Posterior vena cava (tissue), 2 donors: Measurements from ENCODE around the gene PCLO. TPM values are rescaled to one million over a fixed set of nuclear protein-coding genes. Genes with fewer than 3 reads are reported as not detected.
"Not testable (repeated sequence)": the region's sequence is repeated elsewhere in the genome, so short reads cannot be mapped to it uniquely, and the experiment has no call there.

Experiments
- DNase-seq: peaks from one replicate; pipeline ENCODE4 v3.0.0-alpha.2; 2020; ENCODE audit warnings: low spot score
- intact Hi-C, 2 donors: fragments of 100-400 bp; cut with DNase I; formaldehyde crosslinking; loops; one replicate each; pipeline versions ENCODE4 v1.14.1 to v1.14.2; 2022 to 2023
- total RNA-seq, 2 donors: library from RNA; stranded (reverse); fragmentation: NEBNext Ultra II Directional; extraction: Animal tissue kit (Norgen Biotek cat#: 25700); gene quantifications; one replicate each; pipeline ENCODE4 v1.2.1, GENCODE V29; 2021
- donor health status: DM: yes; HTN: yes; CAD: no.
- donor health status: DM: yes; HTN: yes; CAD: no.

The PCLO gene
- total RNA-seq, 2 donors from 2014 or later: 0.62 to 1.2 TPM

DNA sequence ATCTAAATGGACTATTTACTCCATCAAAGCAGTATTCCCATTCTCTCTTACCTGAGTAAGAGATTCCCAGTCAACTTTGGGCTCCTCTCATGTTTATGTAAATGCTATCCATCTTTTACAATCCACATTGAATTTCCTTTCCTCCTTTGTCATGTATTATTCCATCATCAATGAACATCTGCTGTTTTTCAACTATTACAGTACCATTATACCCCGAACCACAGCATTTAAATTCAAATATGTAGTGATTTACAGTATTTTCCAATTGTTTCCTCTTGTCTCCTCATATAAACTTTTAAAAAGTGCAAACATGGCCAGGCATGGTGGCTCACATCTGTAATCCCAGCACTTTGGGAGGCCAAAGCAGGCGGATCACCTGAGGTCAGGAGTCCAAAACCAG, 20.3 kb downstream of the PCLO start:
- DNase-seq: no peak
- intact Hi-C loops: no loop called here

DNA sequence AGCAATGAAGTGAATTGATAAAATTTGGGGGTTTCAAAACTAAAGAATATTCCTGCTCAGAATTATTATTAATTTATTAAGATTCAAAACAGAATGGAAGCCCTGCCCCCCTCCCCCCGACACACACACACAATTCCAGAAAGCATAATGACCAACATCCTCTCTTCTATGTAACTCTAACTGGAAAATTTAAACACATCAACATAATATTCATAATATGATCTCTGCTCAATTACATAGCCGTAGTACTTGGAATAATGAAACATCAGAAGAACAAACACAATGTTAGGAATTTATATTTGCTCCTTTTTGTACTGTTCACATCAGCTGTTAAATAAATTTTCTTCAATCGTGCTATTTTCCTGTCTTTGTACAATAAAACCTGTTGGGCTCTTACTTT, 20.8 kb downstream of the PCLO start:
- no peak for DNase-seq
- intact Hi-C loops: no loop called here

DNA sequence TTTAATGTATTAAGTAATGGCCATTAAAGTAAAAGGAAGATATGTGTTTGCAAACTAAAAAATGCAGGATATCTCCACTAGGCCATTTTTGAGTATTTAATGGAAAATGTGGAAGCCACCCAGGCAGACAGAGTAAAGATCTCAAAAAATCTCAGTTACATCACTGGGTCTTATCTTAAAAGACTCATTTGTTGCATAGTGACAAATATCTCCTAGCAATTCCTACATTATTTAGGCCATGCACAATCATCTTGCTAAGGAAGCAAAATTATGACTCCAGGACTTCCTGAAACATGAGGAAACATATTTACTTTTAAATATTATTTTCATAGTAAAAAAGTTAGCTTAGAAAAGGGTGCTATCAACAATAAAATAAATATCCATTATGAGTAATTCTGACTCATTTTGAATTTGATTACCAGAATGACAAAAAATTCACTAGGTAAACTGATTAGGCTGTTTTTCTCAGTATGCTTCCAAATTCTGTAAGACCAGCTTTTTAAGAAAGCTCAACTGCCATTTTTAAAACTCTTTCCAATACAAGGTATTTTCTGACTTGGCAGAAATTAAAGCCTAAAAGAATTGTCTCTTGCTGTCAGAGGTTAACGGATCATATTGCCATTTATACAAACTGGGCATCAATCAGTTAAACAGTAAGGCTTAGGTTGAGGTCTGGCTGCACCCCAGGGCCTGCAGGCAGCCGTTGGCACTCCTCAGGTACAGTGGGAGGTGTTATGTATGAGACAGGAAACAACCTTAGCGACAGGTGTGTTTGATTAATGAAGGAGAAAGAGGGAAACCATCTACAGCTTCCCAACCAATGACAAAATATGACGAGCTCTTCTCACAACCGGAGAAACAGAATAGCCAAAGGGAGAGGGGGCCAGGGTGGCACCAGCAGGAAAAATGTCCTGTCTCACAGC, 31.8 kb downstream of the PCLO start:
- no peak for DNase-seq
- intact Hi-C loops: no loop called here

DNA sequence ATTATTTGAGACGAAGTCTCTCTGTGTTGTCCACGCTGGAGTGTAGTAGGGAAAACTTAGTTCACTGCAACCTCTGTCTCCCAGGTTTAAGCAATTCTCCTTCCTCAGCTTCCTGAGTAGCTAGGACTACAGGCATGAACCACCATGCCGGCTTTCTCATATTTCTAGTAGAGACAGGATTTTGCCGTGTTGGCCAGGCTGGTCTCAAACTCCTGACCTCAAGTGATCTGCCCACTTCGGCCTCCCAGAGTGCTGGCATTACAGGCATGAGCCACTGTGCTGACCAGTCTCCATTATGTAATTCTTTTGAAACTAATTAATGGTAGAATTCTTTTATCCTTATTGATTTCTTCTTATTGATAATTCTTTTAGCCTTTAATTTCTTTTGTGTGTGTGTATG, 32.5 kb downstream of the PCLO start:
- no peak for DNase-seq
- intact Hi-C loops: no loop called here

DNA sequence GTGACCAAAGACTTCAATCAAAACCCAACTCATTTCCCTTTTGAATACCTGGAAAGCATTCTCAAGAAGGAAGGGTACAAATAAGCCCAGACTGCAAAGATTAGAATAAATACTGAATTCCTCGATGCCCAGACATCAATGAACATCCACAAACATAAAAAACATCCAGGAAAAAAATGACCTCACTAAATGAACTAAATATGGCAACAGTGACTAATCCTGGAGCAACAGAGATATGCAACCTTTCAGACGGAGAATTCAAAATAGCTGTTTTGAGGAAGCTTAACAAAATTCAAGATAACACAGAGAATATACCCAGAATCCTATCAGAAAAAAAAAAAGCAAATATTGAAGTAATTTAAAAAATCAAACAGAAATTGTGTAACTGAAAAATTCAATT, 43.2 kb downstream of the PCLO start:
- DNase-seq: no peak
- intact Hi-C loops: no loop called here

DNA sequence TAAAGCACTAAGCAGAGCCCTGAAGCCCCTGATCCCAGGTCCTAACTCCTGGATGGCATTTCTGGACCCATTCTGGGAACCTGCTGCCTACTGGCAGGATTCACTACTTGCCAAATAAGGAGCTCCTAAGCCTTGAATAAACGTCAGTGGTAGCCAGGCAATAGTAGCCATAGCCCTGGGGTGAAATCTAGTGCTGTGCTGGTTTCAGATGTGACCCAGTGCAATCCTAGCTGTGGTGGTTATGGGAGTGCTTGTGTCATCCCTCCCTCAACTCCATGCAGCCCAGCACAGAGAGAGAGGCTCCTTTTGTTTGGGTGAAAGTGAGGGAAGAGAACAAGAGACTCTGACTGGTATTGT, 43.7 kb downstream of the PCLO start:
- intact Hi-C loops: no loop called here

DNA sequence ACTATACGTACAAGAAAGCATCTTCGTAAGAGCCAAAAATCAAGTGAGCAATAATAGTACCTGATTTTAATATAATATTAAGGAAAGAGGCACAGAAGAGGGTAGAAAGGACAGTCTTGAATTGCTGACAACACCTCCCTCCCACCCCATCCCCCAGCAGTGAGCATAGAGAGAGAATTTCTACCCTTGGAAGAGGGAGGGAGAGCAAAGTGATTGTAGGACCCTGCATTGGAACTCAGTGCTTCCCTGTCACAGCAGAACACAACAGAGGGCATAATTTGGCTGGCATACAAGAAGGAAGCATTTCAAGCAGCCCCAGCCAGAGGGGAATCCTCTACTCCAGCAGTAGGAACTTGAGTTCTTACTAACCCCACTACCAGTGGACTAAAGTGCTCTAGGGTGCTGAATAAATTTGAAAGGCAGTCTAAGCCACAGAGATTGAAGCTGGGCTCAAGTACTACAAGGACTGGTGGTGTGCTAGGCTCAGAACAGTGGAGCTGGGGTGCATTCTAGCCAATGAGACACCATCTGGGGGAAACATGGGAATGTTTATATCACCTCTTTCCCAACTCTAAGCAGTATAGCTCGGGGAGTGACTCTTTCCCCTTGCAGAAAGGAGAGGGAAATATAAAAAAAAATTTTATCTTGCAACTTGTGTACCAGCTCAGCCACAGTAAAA, 44.2 kb downstream of the PCLO start:
- intact Hi-C loops: no loop called here
- DNase-seq: no peak

More for the DNA sequence above, 43.7 kb downstream of the PCLO start:
- DNase-seq: no peak

DNA sequence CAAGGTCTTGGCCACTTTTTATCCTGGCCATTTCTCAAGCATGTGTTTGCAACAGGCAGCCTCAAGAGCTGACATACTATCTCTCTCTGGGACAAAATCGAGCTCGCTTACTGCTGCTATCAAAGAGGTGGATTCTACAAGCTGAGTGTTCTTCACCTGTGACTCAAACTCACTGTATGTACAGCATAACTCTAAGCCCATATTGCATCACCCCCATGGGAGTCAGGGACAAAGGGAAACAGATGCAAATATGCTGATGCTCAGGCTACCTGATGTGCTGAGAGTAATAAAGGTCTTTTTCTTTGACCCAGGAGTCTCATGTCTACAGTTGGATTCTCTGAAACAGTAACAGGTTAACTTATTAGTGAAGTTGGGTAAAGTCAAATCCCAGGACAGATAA, 45.2 kb downstream of the PCLO start:
- intact Hi-C loops: no loop called here
- no peak for DNase-seq

DNA sequence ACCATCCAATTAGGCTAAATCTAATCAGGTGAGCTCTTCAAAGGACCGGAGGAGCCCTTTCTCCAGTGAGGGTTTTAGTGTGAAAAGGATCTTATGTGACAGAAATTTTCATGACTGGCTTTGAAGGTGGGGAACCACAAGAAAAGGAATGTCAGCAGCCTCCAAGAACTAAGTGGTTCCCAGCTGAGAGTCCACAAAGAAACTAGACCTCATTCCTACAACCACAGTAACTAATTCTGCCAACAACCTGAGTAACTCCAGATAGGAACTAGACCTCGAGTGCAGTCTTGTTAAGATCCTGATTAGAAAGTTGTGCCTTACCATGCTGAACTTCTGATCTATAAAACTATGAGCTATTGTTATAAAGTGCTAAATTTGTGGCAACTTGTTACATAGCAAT, 51.3 kb downstream of the PCLO start:
- no peak for DNase-seq
- intact Hi-C loops: no loop called here

DNA sequence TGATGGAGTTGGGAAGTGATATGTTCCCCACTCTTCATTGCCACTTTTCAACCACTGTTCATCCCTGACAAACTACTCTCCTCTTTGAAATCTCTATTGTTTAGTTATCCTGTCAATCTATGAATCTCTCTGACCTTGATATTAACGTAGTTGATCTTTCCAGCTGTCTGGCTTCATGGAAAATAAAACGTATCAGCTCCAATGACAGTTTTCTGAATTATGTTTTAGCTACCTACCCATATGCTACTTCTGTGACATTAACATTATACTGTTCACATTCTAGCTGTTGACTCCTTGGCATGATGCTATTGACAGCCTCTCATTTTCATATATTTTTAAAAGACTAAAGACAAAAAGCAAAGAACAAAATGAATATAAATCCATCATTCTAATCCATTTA, 53.3 kb downstream of the PCLO start:
- intact Hi-C loops: no loop called here
- DNase-seq: no peak

DNA sequence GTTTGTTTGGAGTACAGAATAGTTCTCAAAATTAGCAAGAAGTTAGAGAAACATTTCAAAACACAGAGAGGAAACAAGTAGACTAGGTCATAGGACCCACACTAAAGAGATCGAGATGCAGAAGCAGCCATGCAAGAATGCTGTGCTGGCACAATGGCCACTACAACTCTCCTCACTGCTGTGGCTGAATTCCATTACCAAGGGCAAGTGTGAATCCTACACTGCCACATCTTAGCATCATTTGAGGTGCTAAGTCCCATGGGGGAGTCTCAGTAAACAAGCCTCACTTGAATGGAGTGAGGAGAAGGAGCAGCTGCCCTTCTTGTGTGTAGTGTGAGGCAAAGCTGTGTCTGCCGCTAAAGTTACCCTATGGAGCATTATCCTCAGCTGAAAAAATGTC, 56.7 kb downstream of the PCLO start:
- intact Hi-C loops: no loop called here
- DNase-seq: no peak

DNA sequence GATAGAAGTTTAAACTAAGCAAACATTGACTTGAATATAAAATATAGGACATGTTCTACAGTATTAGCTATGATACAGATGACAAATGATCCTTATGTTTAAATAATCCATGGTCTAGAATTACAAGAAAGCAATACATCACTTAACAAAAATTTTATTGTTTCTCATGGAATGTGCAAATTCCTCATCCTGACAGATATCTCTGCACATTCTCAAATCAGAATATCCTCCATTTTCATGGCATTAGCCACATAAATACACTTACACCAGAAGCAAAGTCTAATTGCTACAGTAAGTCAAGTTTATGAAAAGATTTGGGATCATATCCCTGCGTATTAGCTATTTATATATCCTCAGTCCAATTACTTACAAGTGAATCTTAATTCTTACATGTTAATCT, 57.6 kb downstream of the PCLO start:
- DNase-seq: no peak
- intact Hi-C loops: no loop called here

DNA sequence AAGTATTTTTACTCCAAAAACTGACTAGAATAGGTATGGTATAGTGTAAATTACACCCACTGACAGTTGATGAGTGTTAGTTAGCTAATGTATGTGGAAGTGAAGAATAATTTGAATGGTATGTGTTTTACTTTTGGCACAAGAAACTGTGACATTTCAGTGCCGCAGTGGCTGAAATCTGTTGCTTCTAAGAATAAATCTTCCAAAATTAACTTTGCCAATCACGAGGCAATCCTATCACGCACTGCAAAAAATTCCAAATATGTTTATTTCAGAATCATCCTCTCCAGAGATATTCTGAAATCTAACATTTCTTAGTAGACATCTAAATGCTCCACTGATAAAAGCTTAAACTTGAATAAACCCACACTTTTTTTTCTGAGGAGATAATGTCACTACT, 61.2 kb downstream of the PCLO start:
- intact Hi-C loops: no loop called here
- DNase-seq: no peak

DNA sequence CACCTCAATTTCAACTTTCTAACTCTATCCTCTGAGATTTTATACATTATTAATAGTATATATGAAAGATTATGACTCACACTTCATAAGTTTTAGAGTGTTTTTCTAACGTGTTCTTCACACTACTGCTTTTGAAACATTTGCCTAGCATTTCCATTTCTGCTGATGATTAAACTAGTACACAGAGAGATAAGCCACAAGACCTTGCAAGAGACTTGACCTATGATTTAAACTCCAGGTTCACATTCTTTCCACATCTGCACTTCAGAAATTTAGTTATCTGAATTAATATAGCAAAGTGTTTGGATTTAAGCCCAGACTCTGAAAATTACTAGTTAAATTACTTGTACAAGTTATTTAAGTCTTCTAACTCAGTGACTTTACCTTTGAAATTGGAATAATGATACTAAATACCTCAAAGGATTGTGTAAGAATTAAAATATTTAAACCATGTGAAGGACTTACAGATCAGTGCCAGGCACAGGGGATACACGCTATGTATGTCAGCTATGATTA, 66.6 kb downstream of the PCLO start:
- no peak for DNase-seq
- intact Hi-C loops: no loop called here

DNA sequence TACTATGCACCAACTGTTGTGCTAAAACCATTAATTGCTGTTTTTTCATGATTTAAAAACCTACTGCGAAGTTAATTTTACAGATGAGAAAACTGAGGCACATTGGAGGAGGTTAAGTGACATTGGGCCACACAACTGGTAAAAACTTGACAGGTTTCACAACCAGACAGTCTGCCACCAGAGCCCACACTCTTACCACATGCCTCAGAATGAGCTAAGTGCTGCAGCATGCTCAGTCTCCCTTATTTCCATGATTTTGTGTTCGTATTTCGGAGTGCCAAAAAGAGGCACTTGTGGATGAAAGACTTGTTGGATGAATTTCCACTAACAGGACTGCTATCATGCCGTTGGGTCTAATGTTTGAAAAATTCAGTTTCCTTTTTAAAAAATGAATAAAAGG, 77.4 kb downstream of the PCLO start:
- intact Hi-C loops: no loop called here
- DNase-seq: no peak

DNA sequence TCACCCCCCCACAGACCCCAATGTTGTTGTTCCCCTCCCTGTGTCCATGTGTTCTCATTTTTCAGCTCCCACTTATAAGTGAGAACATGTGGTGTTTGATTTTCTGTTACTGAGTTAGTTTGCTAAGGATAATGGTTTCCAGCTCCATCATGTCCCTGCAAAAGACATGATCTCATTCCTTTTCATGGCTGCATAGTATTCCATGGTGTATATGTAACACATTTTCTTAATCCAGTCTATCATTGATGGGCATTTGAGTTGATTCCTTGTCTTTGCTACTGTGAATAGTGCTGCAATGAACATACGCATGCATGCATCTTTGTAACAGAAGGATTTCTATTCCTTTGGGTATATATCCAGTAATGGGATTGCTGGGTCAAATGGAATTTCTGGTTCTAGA, 82.8 kb downstream of the PCLO start:
- DNase-seq, intact Hi-C loops: not testable (repeated sequence)

DNA sequence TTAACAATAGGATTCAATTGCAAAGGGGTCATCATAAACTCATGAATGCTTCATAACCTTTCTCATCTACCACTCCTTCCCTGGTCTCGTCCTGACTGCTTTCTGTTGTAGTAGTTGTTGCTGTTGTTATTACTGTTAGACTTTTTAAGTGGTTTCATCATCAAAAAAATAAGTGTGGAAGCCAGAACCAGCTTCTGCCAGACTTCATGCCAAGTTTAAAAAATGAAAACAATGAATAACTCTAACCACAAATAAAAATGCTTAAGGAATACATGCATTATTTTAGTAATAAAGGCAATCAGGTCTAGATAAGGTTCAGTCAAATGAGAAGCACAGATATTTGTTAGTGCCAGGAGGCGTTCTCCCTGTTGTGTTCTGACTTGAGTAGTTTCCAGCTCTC, 85.4 kb downstream of the PCLO start:
- intact Hi-C loops: no loop called here
- DNase-seq: no peak

DNA sequence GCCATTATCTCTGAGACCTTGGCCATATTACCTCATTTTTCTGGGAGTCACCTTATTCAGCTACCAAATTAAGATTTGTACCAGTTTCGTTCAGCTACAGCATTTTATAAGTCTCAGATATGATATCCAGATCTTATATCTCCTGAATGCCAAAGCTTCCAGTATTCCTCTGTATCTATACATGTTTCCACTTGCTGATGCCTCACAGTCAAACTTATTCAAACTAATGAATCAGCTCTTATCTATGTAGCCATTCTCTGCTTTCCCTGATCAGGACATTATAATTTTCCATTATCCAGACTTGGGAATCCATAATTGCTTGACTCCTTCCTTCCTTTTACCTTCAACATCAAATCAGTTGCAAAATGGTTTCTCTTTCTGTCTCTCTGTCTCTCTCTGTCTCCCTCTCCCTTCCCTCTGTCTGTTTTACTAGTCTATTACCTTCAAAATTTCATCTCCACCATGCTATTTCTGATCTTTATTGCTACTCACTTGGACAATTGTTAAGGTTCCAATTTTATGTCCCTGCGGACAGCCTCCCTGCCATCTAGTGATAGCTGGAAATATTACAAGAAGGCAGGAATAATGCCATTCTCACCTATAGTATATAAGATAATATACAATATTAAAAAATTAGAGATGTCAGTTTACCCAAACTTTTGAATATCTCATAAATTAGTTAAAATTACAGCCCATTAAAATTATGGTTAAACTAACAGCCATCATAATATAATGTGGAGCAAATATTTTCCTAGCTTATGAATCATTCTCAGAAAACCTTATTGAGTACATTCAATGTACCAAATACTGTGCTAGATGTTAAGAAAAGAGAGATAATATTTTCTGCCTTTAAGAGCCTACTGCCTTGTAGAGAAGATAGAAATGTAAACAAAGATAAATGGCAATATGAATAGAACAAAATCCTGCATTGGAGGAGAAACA, 89.8 kb downstream of the PCLO start:
- intact Hi-C loops: no loop called here
- DNase-seq: no peak

DNA sequence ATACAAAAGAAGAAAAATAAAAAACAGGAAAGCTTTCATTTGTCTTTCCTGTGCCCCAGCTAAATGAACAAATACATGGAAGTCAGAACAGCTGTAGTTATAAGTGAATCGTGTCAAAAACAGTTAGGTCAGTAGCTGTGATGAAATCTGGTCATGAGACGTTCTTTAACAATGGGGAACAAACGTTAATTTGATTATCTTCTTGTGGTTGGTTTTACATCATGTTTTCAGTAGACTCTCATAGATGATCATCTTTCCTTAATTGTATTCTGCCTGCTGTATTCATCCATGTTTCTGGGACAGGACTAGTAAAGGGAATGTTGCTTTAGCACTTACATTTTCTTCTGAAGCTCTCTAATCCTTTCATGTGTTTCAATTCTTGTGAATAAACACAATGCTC, 97.0 kb downstream of the PCLO start:
- DNase-seq: no peak
- intact Hi-C loops: no loop called here

DNA sequence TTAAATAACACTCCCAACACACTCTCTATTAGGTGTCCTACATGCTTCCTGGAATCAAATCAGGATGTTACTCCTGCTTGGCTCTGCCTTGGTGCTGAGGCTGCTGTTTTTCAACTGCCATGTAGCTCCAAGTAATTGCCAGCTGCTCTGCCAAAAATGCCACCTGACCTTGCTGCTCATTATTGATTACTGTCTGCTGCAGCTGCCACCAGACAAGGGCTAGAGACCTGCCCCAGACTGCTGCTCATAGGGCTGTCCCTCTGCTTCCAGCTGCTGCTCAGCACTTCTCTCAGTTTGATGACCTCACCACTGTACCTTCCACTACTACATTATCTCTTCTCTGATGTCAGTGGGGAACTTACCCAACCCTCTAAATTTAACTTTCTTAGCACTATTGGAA, 102.5 kb downstream of the PCLO start:
- intact Hi-C loops: no loop called here
- DNase-seq: no peak
